BE2C (cell line): ENCODE data around the gene IQSEC1.

Source experiments
- DNase-seq: peaks from one replicate; pipeline ENCODE4 v3.0.0-alpha.2; 2020
- H3K27me3 ChIP-seq: fragments of 250-450 bp; sonication (Bioruptor Pico); 2 replicates; pipeline ENCODE4 v1.5.1; 2020; ENCODE audit warnings: mild to moderate bottlenecking
- H3K36me3 ChIP-seq: fragments of 250-450 bp; sonication (Bioruptor Pico); 2 replicates; pipeline ENCODE4 v1.5.1; 2020; ENCODE audit warnings: mild to moderate bottlenecking
- H3K4me1 ChIP-seq: fragments of 250-450 bp; sonication (Bioruptor Pico); 2 replicates; pipeline ENCODE4 v1.5.1; 2020
- H3K4me3 ChIP-seq: 2 replicates; pipeline ENCODE4 v1.5.1; 2011; ENCODE audit warnings: low read depth, low read length
- H3K9me3 ChIP-seq: fragments of 250-450 bp; sonication (Bioruptor Pico); 2 replicates; pipeline ENCODE4 v1.5.1; 2020
- TF ChIP-seq, protein P1 (sequence below): IDR thresholded peaks from 2 replicates; pipeline ENCODE4 v1.5.1; 2012; ENCODE audit warnings: mild to moderate bottlenecking, low read depth, low read length

Gene IQSEC1

DNA sequence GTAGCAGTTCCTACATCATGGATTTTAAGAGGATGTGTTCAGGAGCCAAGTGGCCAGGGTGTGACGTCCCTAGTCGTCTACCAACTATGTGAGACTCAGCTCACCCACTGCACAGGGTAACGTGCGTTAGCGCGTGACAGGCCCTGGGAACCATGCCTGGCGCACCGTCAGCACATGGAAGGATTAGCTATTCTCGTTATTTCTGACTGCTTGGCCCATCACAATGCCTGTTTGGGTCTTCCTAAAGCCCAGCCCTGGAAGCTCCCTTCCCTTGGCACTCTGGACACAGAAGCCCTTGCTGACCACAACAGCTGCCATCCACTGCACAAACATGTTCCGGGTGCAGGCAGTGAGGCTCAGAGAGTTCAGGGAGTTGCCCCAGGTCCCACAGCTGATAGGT is 140.9 kb downstream of the IQSEC1 start:
- Histone ChIP-seq H3K9me3 (no peaks in the 10 kb centered on the region), H3K4me3 (no peak overlapping the region), H3K27me3 (no peaks in the 10 kb centered on the region), H3K4me1 (no peaks in the 10 kb centered on the region; the same call in 1 of the 2 replicates), H3K36me3 (peaks cover 11% of the 10 kb centered on the region)
- TF ChIP-seq, protein P1, sequence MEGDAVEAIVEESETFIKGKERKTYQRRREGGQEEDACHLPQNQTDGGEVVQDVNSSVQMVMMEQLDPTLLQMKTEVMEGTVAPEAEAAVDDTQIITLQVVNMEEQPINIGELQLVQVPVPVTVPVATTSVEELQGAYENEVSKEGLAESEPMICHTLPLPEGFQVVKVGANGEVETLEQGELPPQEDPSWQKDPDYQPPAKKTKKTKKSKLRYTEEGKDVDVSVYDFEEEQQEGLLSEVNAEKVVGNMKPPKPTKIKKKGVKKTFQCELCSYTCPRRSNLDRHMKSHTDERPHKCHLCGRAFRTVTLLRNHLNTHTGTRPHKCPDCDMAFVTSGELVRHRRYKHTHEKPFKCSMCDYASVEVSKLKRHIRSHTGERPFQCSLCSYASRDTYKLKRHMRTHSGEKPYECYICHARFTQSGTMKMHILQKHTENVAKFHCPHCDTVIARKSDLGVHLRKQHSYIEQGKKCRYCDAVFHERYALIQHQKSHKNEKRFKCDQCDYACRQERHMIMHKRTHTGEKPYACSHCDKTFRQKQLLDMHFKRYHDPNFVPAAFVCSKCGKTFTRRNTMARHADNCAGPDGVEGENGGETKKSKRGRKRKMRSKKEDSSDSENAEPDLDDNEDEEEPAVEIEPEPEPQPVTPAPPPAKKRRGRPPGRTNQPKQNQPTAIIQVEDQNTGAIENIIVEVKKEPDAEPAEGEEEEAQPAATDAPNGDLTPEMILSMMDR, result no peak
- no peak for DNase-seq

DNA sequence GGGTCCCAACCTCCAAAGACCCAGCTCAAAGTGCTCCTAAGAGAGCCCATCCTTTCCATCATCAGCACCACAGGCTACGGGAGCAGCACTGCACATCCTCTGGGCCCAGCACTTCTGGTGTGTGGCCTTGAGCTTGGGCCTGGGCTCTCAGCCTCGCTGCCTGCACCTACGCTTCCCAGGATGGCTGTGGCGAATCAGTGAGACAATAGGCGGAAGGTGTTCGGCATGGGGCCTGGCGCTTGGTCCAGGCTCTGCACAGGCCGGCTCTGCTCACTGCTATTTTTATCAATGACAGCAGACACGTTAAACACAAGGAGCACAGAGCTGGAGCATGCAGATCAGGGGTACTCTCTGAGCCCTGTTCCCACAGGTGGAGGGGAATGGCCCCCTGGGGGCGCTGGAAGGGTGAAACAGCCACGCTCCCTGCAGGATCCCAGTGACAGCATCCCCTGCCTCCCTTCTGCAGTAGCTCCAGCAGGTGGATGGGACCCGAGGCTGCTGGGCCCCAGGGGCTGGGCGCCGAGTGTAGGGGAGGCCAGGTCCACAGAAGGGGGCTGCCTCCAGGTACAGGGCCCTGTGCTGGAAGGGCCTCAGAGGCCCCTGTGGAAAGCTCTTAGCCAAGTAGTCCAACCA is 141.8 kb downstream of the IQSEC1 start:
- no peak for DNase-seq
- H3K4me3 ChIP-seq, result no peak overlapping the region
- peaks cover 11% of the 10 kb centered on the region for H3K36me3 ChIP-seq
- no peaks in the 10 kb centered on the region for H3K9me3 ChIP-seq
- no peaks in the 10 kb centered on the region; the same call in 1 of the 2 replicates for H3K4me1 ChIP-seq
- TF ChIP-seq, protein P1, result no peak
- no peaks in the 10 kb centered on the region for H3K27me3 ChIP-seq

GRCh38 chr3:12929801-12930200 is 143.4 kb downstream of the IQSEC1 start:
- H3K36me3 ChIP-seq, result peaks cover under 1% of the 10 kb centered on the region; the same call in 1 of the 2 replicates
- no peaks in the 10 kb centered on the region for H3K9me3 ChIP-seq
- H3K4me3 ChIP-seq, result no peak overlapping the region
- TF ChIP-seq, protein P1, result no peak
- no peak for DNase-seq
- H3K27me3 ChIP-seq, result no peaks in the 10 kb centered on the region
- H3K4me1 ChIP-seq, result no peaks in the 10 kb centered on the region

- H3K27me3 ChIP-seq, result no peaks in the 10 kb centered on the region
- H3K36me3 ChIP-seq, result no peaks in the 10 kb centered on the region; the same call in 1 of the 2 replicates
- no peaks in the 10 kb centered on the region for H3K4me1 ChIP-seq
- no peaks in the 10 kb centered on the region for H3K9me3 ChIP-seq
- TF ChIP-seq, protein P1, result no peak
- H3K4me3 ChIP-seq, result no peak overlapping the region
- no peak for DNase-seq
Measured at GRCh38 chr3:12926660-12927059, 146.6 kb downstream of the IQSEC1 start.

- Histone ChIP-seq H3K27me3 (no peaks in the 10 kb centered on the region), H3K4me1 (no peaks in the 10 kb centered on the region), H3K4me3 (no peak overlapping the region), H3K36me3 (peaks cover under 1% of the 10 kb centered on the region), H3K9me3 (no peaks in the 10 kb centered on the region)
- TF ChIP-seq, protein P1, result no peak
- DNase-seq, result no peak
Measured at GRCh38 chr3:12925648-12926047, 147.6 kb downstream of the IQSEC1 start.

DNA sequence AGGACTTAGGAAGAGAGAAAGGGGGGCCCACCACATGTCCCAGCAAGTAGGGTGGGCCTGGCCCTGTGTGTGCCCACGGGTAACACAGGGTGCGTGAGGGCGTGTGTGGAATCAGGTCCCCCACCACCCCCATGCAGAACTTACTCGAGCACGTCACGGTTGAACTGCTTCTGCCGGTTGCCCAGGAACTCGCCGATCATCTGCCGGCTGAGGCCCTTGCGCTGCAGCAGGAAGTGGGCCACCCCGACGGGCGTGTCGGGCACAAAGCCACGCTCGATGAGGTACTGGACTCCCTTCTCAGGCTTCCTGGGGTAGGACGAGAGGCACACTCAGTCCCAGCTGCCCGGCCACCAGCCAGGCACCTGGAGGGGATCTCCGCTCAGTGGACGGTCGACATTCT is 148.8 kb downstream of the IQSEC1 start:
- H3K36me3 ChIP-seq, result peaks cover 5% of the 10 kb centered on the region

More for the DNA sequence above, 148.8 kb downstream of the IQSEC1 start:
- no peak for DNase-seq
- Histone ChIP-seq H3K4me3 (no peak overlapping the region), H3K9me3 (no peaks in the 10 kb centered on the region), H3K4me1 (no peaks in the 10 kb centered on the region), H3K27me3 (no peaks in the 10 kb centered on the region)
- TF ChIP-seq, protein P1, result no peak
